SK-N-SH (cell line): ENCODE data around the gene DOCK8. TPM values are rescaled to one million over a fixed set of nuclear protein-coding genes. Genes with fewer than 3 reads are reported as not detected.

Experiments
- CTCF ChIA-PET: fragments of 300-600, 350-600 bp; formaldehyde crosslinking; extraction: SDS; loops from one replicate; lab custom pipeline; 2021; lab: Yijun Ruan, JAX
- POLR2A ChIA-PET: fragments of 350-600 bp; sonication (Branson Sonifier 250); formaldehyde crosslinking; extraction: SDS; loops from one replicate; lab custom pipeline; 2020; ENCODE audit warnings: antibody characterized with exemption, inconsistent platforms; lab: Yijun Ruan, JAX
- DNase-seq: peaks from one replicate; pipeline ENCODE4 v3.0.0; 2012
- H2AFZ ChIP-seq: fragments of 200-600 bp; sonication (generic); 2 replicates; pipeline ENCODE4 v1.8.1; 2016; ENCODE audit warnings: antibody characterized with exemption, mild to moderate bottlenecking, low read depth
- H3F3A ChIP-seq: fragments of 200-600 bp; sonication (generic); replicated peaks from 2 replicates; pipeline ENCODE3; 2016; ENCODE audit warnings: antibody characterized with exemption, mild to moderate bottlenecking; ENCODE audit not compliant: insufficient read depth
- H3K27ac ChIP-seq, 2 experiments: fragments of 200-500 bp in 1 of 2; fragments of 200-600 bp in 1 of 2; sonication (Bioruptor generic) in 1 of 2; sonication (generic), shearing (Covaris generic) in 1 of 2; 2 replicates each; pipeline versions ENCODE4 v1.5.1 to v1.6.1; 2014 to 2016; ENCODE audit warnings: low read depth in 2 of 2, inconsistent platforms in 1 of 2, low read length in 1 of 2, mild to moderate bottlenecking in 1 of 2, mixed read lengths in 1 of 2
- H3K27me3 ChIP-seq: fragments of 200-600 bp; sonication (generic), shearing (Covaris generic); 2 replicates; pipeline ENCODE4 v1.6.1; 2016; ENCODE audit warnings: mixed run types; ENCODE audit not compliant: insufficient read depth
- H3K36me3 ChIP-seq, 2 experiments: fragments of 200-500 bp in 1 of 2; fragments of 200-600 bp in 1 of 2; sonication (Bioruptor generic) in 1 of 2; sonication (generic) in 1 of 2; replicated peaks in 1 of 2; 2 replicates each; pipeline versions ENCODE3 to v1.5.1; 2014 to 2016; ENCODE audit warnings: low read length in 1 of 2, mild to moderate bottlenecking in 1 of 2; ENCODE audit not compliant: insufficient read depth in 2 of 2, control insufficient read depth in 1 of 2
- H3K4me1 ChIP-seq, 2 experiments: fragments of 200-500 bp in 1 of 2; fragments of 200-600 bp in 1 of 2; sonication (Bioruptor generic) in 1 of 2; sonication (generic), shearing (Covaris generic) in 1 of 2; 2 replicates each; pipeline versions ENCODE4 v1.5.1 to v1.6.1; 2014 to 2016; ENCODE audit warnings: low read depth in 1 of 2, low read length in 1 of 2, mixed run types in 1 of 2; ENCODE audit not compliant: insufficient read depth in 2 of 2, control insufficient read depth in 1 of 2
- H3K4me2 ChIP-seq: fragments of 200-600 bp; sonication (generic), shearing (Covaris generic); 2 replicates; pipeline ENCODE4 v1.6.1; 2017; ENCODE audit warnings: mixed run types
- H3K4me3 ChIP-seq, 2 experiments: fragments of 200-500 bp in 1 of 2; fragments of 200-600 bp in 1 of 2; sonication (Bioruptor generic) in 1 of 2; sonication (generic), shearing (Covaris generic) in 1 of 2; 2 replicates each; pipeline versions ENCODE4 v1.5.1 to v1.8.1; 2014 to 2016; ENCODE audit warnings: low read depth in 2 of 2, inconsistent platforms in 1 of 2, low read length in 1 of 2, mild to moderate bottlenecking in 1 of 2, mixed read lengths in 1 of 2, moderate library complexity in 1 of 2
- H3K79me2 ChIP-seq: fragments of 200-600 bp; sonication (generic); 2 replicates; pipeline ENCODE4 v1.8.1; 2017; ENCODE audit warnings: mild to moderate bottlenecking; ENCODE audit not compliant: insufficient read depth
- H3K9ac ChIP-seq: fragments of 200-600 bp; sonication (generic); 2 replicates; pipeline ENCODE4 v1.6.1; 2017; ENCODE audit warnings: mixed run types
- H3K9me2 ChIP-seq: fragments of 200-600 bp; sonication (generic); 2 replicates; pipeline ENCODE4 v1.6.1; 2017; ENCODE audit warnings: mixed run types
- H3K9me3 ChIP-seq: fragments of 200-600 bp; sonication (generic); 2 replicates; pipeline ENCODE4 v1.6.1; 2017; ENCODE audit warnings: mixed run types, mild to moderate bottlenecking, moderate library complexity
- H4K20me1 ChIP-seq: fragments of 200-600 bp; sonication (generic); 2 replicates; pipeline ENCODE4 v1.6.1; 2017; ENCODE audit warnings: mild to moderate bottlenecking, mixed run types; ENCODE audit not compliant: insufficient read depth
- CHD2 ChIP-seq: fragments of 150-350 bp; IDR thresholded peaks from 2 replicates; pipeline ENCODE4 v1.6.1; 2018; ENCODE audit warnings: low read length; ENCODE audit not compliant: partially characterized antibody
- EP300 ChIP-seq, 2 experiments: IDR thresholded peaks; 2 replicates each; pipeline versions ENCODE4 v1.4.0 to v1.6.1; 2012; ENCODE audit warnings: borderline replicate concordance in 1 of 2, low read depth in 1 of 2, low read length in 1 of 2
- FOSL2 ChIP-seq: IDR thresholded peaks from 2 replicates; pipeline ENCODE4 v1.4.0; 2012; ENCODE audit warnings: low read depth, mild to moderate bottlenecking, moderate library complexity, borderline replicate concordance
- GATA2 ChIP-seq: sonication (generic); formaldehyde crosslinking; IDR thresholded peaks from 2 replicates; pipeline ENCODE4 v1.5.0; 2020; ENCODE audit warnings: mild to moderate bottlenecking, missing genetic modification reagents
- JUND ChIP-seq: IDR thresholded peaks from 2 replicates; pipeline ENCODE4 v1.4.0; 2012
- MEF2A ChIP-seq: IDR thresholded peaks from 2 replicates; pipeline ENCODE4 v1.4.0; 2012; ENCODE audit warnings: low read depth, borderline replicate concordance
- NRF1 ChIP-seq: IDR thresholded peaks from 2 replicates; pipeline ENCODE4 v1.6.1; 2012; ENCODE audit warnings: low read depth, mild to moderate bottlenecking, low read length
- POLR2AphosphoS5 ChIP-seq: IDR thresholded peaks from 2 replicates; pipeline ENCODE4 v1.6.1; 2012; ENCODE audit warnings: low read depth, low read length
- RCOR1 ChIP-seq: fragments of 150-350 bp; IDR thresholded peaks from 2 replicates; pipeline ENCODE4 v1.6.1; 2017; ENCODE audit warnings: antibody characterized with exemption, low read length
- RFX5 ChIP-seq: IDR thresholded peaks from 2 replicates; pipeline ENCODE4 v1.6.1; 2012; ENCODE audit warnings: mild to moderate bottlenecking, improper control_type of control experiment, low read length
- RXRA ChIP-seq: IDR thresholded peaks from 2 replicates; pipeline ENCODE4 v1.4.0; 2012; ENCODE audit warnings: low read depth, mild to moderate bottlenecking, borderline replicate concordance
- SIN3A ChIP-seq: IDR thresholded peaks from 2 replicates; pipeline ENCODE4 v1.6.1; 2012; ENCODE audit warnings: low read depth, mild to moderate bottlenecking, low read length, moderate library complexity, borderline replicate concordance
- YY1 ChIP-seq: IDR thresholded peaks from 2 replicates; pipeline ENCODE4 v1.4.0; 2012; ENCODE audit warnings: low read depth, mild to moderate bottlenecking
- WGBS: methylation state at CpG from one replicate; pipeline ENCODE4 v1.1.6; 2017; ENCODE audit warnings: low lambda C conversion rate; 5-methylcytosine and 5-hydroxymethylcytosine counted together
- polyA plus RNA-seq, 3 experiments: library from polyadenylated mRNA; depleted of rRNA; stranded (reverse); fragments of >200 nt; gene quantifications; 2 replicates each; pipeline ENCODE4 v1.2.3, GENCODE V29; 2012
- TF ChIP-seq, protein P1 (sequence below): fragments of 200-600 bp; sonication (generic); IDR thresholded peaks from 2 replicates; pipeline ENCODE4 v1.6.1; 2017; ENCODE audit warnings: antibody characterized with exemption, mild to moderate bottlenecking, moderate library complexity
- TF ChIP-seq, protein P2 (sequence below): IDR thresholded peaks from 2 replicates; pipeline ENCODE4 v1.6.1; 2012; ENCODE audit warnings: mild to moderate bottlenecking, low read depth, low read length, moderate library complexity
- TF ChIP-seq, protein P3 (sequence below): IDR thresholded peaks from 2 replicates; pipeline ENCODE4 v1.4.0; 2012; ENCODE audit warnings: low read depth
- TF ChIP-seq, protein P4 (sequence below): fragments of 150-350 bp; IDR thresholded peaks from 2 replicates; pipeline ENCODE4 v1.6.1; 2017; ENCODE audit warnings: antibody characterized with exemption, low read length, low read depth, borderline replicate concordance
- TF ChIP-seq, protein P5 (sequence below): IDR thresholded peaks from 2 replicates; pipeline ENCODE4 v1.4.0; 2012; ENCODE audit warnings: low read depth, borderline replicate concordance
- TF ChIP-seq, protein P6 (sequence below): IDR thresholded peaks from 2 replicates; pipeline ENCODE4 v1.4.0; 2012; ENCODE audit warnings: low read depth, borderline replicate concordance

Gene DOCK8
- polyA plus RNA-seq, 1 of the 3 experiments (the other 2 are of a cell fraction) = not detected

DNA sequence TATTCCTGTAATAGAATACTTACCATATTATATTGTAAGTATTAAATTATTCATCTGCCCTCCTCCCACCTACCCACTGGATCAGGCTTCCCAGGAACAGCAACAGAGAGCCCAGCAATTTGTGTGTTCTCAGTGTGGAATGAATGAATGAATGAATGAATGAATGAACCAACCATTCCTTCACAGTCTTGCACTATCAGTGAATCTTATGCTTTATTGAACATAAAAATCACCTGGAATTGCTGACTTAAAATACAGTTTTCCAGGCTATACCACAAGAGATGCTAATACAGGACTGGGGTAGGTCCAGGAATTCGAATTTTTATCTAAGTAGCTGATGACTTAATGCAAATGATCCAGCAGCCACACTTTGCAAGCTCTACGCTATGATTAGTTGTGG, 51.6 kb downstream of the DOCK8 start:
- WGBS = 0% methylated on average over 2 of the region's 2 CpGs
- H3K9me2 ChIP-seq = no peaks in the 10 kb centered on the region
- POLR2A ChIA-PET = no interaction called here

DNA sequence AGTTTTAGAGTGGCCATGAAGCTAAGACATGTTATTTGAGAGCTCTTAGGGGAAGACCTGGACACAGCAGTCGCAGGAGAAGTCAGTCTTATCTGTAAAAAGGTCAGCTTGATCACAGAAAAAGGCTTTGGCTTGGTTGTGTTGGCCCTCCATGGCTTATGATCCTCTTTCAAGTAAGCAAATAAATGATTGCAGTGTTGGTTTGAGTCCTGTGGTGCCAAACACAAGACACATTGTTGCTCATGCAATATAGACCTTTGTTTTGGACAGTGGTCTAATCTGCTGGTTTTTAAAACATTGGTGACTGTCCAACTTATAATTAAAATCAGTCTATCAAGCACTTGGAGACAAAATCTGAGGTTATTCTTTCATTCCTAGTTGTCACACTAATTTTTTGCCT, 54.0 kb downstream of the DOCK8 start:
- no peaks in the 10 kb centered on the region for H3K9me2 ChIP-seq
- 6% methylated on average over 1 of the region's 1 CpG for WGBS
- no peaks in the 10 kb centered on the region for H3K36me3 ChIP-seq
- H4K20me1 ChIP-seq = no peaks in the 10 kb centered on the region
- no peak overlapping the region for H3K4me3 ChIP-seq
- H3K4me1 ChIP-seq = no peaks in the 10 kb centered on the region
- ChIA-PET CTCF (no interaction called here), POLR2A (no interaction called here)
- no peak overlapping the region for H2AFZ ChIP-seq
- no peaks in the 10 kb centered on the region for H3K79me2 ChIP-seq
- no peak for DNase-seq
- H3K4me2 ChIP-seq = no peak overlapping the region
- no peaks in the 10 kb centered on the region for H3F3A ChIP-seq
- no peak overlapping the region for H3K27ac ChIP-seq
- no peaks in the 10 kb centered on the region for H3K27me3 ChIP-seq
- H3K9ac ChIP-seq = no peak overlapping the region
- H3K9me3 ChIP-seq = no peaks in the 10 kb centered on the region
- TF ChIP-seq CHD2 (no peak), JUND (no peak), GATA2 (CRISPR knock-in tag) (no peak), YY1 (no peak), SIN3A (no peak), RXRA (no peak), NRF1 (no peak), RFX5 (no peak)
- TF ChIP-seq, protein P1, sequence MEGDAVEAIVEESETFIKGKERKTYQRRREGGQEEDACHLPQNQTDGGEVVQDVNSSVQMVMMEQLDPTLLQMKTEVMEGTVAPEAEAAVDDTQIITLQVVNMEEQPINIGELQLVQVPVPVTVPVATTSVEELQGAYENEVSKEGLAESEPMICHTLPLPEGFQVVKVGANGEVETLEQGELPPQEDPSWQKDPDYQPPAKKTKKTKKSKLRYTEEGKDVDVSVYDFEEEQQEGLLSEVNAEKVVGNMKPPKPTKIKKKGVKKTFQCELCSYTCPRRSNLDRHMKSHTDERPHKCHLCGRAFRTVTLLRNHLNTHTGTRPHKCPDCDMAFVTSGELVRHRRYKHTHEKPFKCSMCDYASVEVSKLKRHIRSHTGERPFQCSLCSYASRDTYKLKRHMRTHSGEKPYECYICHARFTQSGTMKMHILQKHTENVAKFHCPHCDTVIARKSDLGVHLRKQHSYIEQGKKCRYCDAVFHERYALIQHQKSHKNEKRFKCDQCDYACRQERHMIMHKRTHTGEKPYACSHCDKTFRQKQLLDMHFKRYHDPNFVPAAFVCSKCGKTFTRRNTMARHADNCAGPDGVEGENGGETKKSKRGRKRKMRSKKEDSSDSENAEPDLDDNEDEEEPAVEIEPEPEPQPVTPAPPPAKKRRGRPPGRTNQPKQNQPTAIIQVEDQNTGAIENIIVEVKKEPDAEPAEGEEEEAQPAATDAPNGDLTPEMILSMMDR = no peak
- TF ChIP-seq, protein P2, sequence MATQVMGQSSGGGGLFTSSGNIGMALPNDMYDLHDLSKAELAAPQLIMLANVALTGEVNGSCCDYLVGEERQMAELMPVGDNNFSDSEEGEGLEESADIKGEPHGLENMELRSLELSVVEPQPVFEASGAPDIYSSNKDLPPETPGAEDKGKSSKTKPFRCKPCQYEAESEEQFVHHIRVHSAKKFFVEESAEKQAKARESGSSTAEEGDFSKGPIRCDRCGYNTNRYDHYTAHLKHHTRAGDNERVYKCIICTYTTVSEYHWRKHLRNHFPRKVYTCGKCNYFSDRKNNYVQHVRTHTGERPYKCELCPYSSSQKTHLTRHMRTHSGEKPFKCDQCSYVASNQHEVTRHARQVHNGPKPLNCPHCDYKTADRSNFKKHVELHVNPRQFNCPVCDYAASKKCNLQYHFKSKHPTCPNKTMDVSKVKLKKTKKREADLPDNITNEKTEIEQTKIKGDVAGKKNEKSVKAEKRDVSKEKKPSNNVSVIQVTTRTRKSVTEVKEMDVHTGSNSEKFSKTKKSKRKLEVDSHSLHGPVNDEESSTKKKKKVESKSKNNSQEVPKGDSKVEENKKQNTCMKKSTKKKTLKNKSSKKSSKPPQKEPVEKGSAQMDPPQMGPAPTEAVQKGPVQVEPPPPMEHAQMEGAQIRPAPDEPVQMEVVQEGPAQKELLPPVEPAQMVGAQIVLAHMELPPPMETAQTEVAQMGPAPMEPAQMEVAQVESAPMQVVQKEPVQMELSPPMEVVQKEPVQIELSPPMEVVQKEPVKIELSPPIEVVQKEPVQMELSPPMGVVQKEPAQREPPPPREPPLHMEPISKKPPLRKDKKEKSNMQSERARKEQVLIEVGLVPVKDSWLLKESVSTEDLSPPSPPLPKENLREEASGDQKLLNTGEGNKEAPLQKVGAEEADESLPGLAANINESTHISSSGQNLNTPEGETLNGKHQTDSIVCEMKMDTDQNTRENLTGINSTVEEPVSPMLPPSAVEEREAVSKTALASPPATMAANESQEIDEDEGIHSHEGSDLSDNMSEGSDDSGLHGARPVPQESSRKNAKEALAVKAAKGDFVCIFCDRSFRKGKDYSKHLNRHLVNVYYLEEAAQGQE = no peak
- TF ChIP-seq, protein P3, sequence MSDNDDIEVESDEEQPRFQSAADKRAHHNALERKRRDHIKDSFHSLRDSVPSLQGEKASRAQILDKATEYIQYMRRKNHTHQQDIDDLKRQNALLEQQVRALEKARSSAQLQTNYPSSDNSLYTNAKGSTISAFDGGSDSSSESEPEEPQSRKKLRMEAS = no peak
- TF ChIP-seq, protein P4, sequence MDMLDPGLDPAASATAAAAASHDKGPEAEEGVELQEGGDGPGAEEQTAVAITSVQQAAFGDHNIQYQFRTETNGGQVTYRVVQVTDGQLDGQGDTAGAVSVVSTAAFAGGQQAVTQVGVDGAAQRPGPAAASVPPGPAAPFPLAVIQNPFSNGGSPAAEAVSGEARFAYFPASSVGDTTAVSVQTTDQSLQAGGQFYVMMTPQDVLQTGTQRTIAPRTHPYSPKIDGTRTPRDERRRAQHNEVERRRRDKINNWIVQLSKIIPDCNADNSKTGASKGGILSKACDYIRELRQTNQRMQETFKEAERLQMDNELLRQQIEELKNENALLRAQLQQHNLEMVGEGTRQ = no peak

More for the DNA sequence above, 51.6 kb downstream of the DOCK8 start:
- no peaks in the 10 kb centered on the region for H3K79me2 ChIP-seq
- no peak overlapping the region for H3K27ac ChIP-seq
- no peaks in the 10 kb centered on the region for H3K4me1 ChIP-seq
- no peaks in the 10 kb centered on the region for H3K36me3 ChIP-seq
- no peak overlapping the region for H3K9ac ChIP-seq
- no peak for DNase-seq
- H4K20me1 ChIP-seq = no peaks in the 10 kb centered on the region
- H3K9me3 ChIP-seq = no peaks in the 10 kb centered on the region
- H3F3A ChIP-seq = no peaks in the 10 kb centered on the region
- H3K4me3 ChIP-seq = no peak overlapping the region
- no peaks in the 10 kb centered on the region for H3K27me3 ChIP-seq
- TF ChIP-seq RCOR1 (no peak), RXRA (no peak), FOSL2 (no peak), POLR2AphosphoS5 (no peak), MEF2A (no peak), EP300 (IDR thresholded peaks at IDR 0.05; ENCODE audit: borderline replicate concordance in 1 of 2, low read depth in 1 of 2, low read length in 1 of 2) (no peak), GATA2 (CRISPR knock-in tag) (no peak), SIN3A (no peak), RFX5 (no peak)
- TF ChIP-seq, protein P5, sequence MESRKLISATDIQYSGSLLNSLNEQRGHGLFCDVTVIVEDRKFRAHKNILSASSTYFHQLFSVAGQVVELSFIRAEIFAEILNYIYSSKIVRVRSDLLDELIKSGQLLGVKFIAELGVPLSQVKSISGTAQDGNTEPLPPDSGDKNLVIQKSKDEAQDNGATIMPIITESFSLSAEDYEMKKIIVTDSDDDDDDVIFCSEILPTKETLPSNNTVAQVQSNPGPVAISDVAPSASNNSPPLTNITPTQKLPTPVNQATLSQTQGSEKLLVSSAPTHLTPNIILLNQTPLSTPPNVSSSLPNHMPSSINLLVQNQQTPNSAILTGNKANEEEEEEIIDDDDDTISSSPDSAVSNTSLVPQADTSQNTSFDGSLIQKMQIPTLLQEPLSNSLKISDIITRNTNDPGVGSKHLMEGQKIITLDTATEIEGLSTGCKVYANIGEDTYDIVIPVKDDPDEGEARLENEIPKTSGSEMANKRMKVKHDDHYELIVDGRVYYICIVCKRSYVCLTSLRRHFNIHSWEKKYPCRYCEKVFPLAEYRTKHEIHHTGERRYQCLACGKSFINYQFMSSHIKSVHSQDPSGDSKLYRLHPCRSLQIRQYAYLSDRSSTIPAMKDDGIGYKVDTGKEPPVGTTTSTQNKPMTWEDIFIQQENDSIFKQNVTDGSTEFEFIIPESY = no peak
- TF ChIP-seq, protein P6, sequence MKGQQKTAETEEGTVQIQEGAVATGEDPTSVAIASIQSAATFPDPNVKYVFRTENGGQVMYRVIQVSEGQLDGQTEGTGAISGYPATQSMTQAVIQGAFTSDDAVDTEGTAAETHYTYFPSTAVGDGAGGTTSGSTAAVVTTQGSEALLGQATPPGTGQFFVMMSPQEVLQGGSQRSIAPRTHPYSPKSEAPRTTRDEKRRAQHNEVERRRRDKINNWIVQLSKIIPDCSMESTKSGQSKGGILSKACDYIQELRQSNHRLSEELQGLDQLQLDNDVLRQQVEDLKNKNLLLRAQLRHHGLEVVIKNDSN = no peak
- no peak overlapping the region for H3K4me2 ChIP-seq
- no peak overlapping the region for H2AFZ ChIP-seq
- CTCF ChIA-PET = no interaction called here
